ENCODE measurements around the gene EHD1.

DNA sequence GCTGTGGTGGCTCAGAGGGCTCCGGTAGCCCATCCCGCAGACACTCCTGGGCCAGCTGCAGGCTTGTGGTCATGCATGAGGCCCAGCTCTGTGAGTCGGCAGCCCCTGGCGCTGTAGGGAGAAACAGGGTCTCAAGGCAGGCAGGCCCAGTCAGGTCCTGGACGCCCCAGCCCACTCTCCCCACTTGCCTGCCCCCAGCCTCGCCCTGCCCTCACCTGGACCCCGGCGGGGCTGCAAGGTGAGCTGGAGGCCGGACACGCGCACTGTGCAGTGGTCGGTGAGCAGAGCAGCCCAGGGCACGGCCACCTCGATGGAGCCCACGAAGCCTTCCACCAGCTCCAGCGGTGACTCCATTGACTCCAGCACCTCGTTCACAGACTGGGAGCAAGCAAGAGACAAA is 35.7 kb upstream of the EHD1 start:
- no peak for TF ChIP-seq CTCF (conservative IDR thresholded peaks at IDR 0.05 in 1 of 2, IDR thresholded peaks at IDR 0.05 in 1 of 2; ENCODE audit: low read depth in 1 of 2, low read length in 2 of 2)
- TF ChIP-seq EZH2 (IDR thresholded peaks at IDR 0.05; ENCODE audit: low read length, missing control alignments), result no peak

Data from fibroblast of lung (primary cell).